Keratinocyte (primary cell): Measurements from ENCODE around the gene PVRIG. TPM values are rescaled to one million over a fixed set of nuclear protein-coding genes. Genes with fewer than 3 reads are reported as not detected.
"Not testable (repeated sequence)": the region's sequence is repeated elsewhere in the genome, so short reads cannot be mapped to it uniquely, and the experiment has no call there.

Source experiments
- DNase-seq: peaks from one replicate; pipeline ENCODE4 v3.0.0-alpha.2; 2011; ENCODE audit warnings: low read depth, missing footprints, low spot score
- FAIRE-seq: peaks from 2 replicates; lab custom pipeline; 2011; peaks lifted over from hg19 to GRCh38; lab: Jason Lieb, UNC
- H2AFZ ChIP-seq: 2 replicates; pipeline ENCODE4 v1.6.0; 2012; ENCODE audit warnings: low read length, control low read depth, inconsistent platforms; ENCODE audit not compliant: control insufficient read depth
- H3K27ac ChIP-seq: 2 replicates; pipeline ENCODE4 v1.5.1; 2011; ENCODE audit warnings: low read length; ENCODE audit not compliant: control insufficient read depth, insufficient read depth
- H3K27me3 ChIP-seq: 3 replicates; pipeline ENCODE4 v1.6.0; 2011; ENCODE audit warnings: low read length; ENCODE audit not compliant: control insufficient read depth, insufficient read depth; ENCODE audit errors: extremely low read depth
- H3K36me3 ChIP-seq, 2 experiments: 2 replicates in 1 of 2; 3 replicates in 1 of 2; pipeline ENCODE4 v1.5.1; 2011; ENCODE audit warnings: low read length in 2 of 2, mild to moderate bottlenecking in 1 of 2; ENCODE audit not compliant: control insufficient read depth in 2 of 2, insufficient read depth in 2 of 2; ENCODE audit errors: extremely low read depth in 1 of 2
- H3K4me1 ChIP-seq: 3 replicates; pipeline ENCODE4 v1.5.1; 2011; ENCODE audit warnings: low read length; ENCODE audit not compliant: control insufficient read depth, insufficient read depth; ENCODE audit errors: extremely low read depth
- H3K4me2 ChIP-seq: 3 replicates; pipeline ENCODE4 v1.6.0; 2011; ENCODE audit warnings: low read depth, low read length; ENCODE audit not compliant: control insufficient read depth, insufficient read depth; ENCODE audit errors: extremely low read depth
- H3K4me3 ChIP-seq, 3 experiments: fragments of 200-600 bp in 1 of 3; sonication (generic) in 1 of 3; 2 replicates in 2 of 3; 3 replicates in 1 of 3; pipeline ENCODE4 v1.5.1; 2011 to 2016; ENCODE audit warnings: low read length in 3 of 3, mild to moderate bottlenecking in 3 of 3, control low read depth in 2 of 3, inconsistent platforms in 1 of 3, low read depth in 1 of 3, mixed read lengths in 1 of 3, mixed run types in 1 of 3, moderate library complexity in 1 of 3; ENCODE audit not compliant: control insufficient read depth in 2 of 3, insufficient read depth in 2 of 3; ENCODE audit errors: extremely low read depth in 1 of 3
- H3K79me2 ChIP-seq: 2 replicates; pipeline ENCODE4 v1.6.0; 2012; ENCODE audit warnings: low read length; ENCODE audit not compliant: control insufficient read depth, insufficient read depth
- H3K9ac ChIP-seq: 3 replicates; pipeline ENCODE4 v1.6.0; 2011; ENCODE audit warnings: low read length; ENCODE audit not compliant: control insufficient read depth, insufficient read depth; ENCODE audit errors: extremely low read depth
- H3K9me1 ChIP-seq: 3 replicates; pipeline ENCODE4 v1.6.0; 2011; ENCODE audit warnings: low read length; ENCODE audit not compliant: control insufficient read depth, insufficient read depth; ENCODE audit errors: extremely low read depth
- H3K9me3 ChIP-seq: 2 replicates; pipeline ENCODE4 v1.5.1; 2012; ENCODE audit warnings: low read depth, low read length; ENCODE audit not compliant: control insufficient read depth
- H4K20me1 ChIP-seq: 3 replicates; pipeline ENCODE4 v1.6.0; 2011; ENCODE audit warnings: low read length; ENCODE audit not compliant: control insufficient read depth, insufficient read depth; ENCODE audit errors: extremely low read depth
- EZH2 ChIP-seq: IDR thresholded peaks from one replicate; pipeline ENCODE4 v1.6.1; 2012; ENCODE audit warnings: inconsistent platforms, mild to moderate bottlenecking, low read length, moderate library complexity
- dilution Hi-C: fragments of 300-500 bp; cut with MboI; formaldehyde crosslinking; loops from one replicate; pipeline ENCODE4 v1.7.0; 2020; ENCODE audit warnings: low sequenced_read_pairs; ENCODE audit not compliant: extremely low pct_ligation_motif_present
- polyA plus RNA-seq, 5 experiments: library from polyadenylated mRNA; depleted of rRNA in 3 of 5; stranded (reverse) in 3 of 5; stranded (forward) in 1 of 5; unstranded in 1 of 5; fragments of >200 nt; gene quantifications; 1 replicate in 1 of 5; 2 replicates in 3 of 5; 3 replicates in 1 of 5; pipeline versions ENCODE4 v1.2.1 to v1.2.3, GENCODE V29; 2011 to 2012; ENCODE audit warnings: missing spikeins in 2 of 5, low read depth in 1 of 5, low replicate concordance in 1 of 5
- TF ChIP-seq, protein P1 (sequence below), 3 experiments: IDR thresholded peaks in 1 of 3; conservative IDR thresholded peaks in 1 of 3; optimal IDR thresholded peaks in 1 of 3; 2 replicates in 2 of 3; 3 replicates in 1 of 3; pipeline versions ENCODE3 to v1.5.1; 2011; ENCODE audit warnings: low read length in 3 of 3, mild to moderate bottlenecking in 3 of 3, moderate library complexity in 2 of 3, control low read depth in 1 of 3, inconsistent platforms in 1 of 3; ENCODE audit not compliant: insufficient read depth in 2 of 3; ENCODE audit errors: extremely low read depth in 1 of 3

Gene PVRIG
- polyA plus RNA-seq, 1 donor (not counting 4 experiments of a cell fraction or from before 2014, with no cell fraction given): 0.41 TPM

DNA sequence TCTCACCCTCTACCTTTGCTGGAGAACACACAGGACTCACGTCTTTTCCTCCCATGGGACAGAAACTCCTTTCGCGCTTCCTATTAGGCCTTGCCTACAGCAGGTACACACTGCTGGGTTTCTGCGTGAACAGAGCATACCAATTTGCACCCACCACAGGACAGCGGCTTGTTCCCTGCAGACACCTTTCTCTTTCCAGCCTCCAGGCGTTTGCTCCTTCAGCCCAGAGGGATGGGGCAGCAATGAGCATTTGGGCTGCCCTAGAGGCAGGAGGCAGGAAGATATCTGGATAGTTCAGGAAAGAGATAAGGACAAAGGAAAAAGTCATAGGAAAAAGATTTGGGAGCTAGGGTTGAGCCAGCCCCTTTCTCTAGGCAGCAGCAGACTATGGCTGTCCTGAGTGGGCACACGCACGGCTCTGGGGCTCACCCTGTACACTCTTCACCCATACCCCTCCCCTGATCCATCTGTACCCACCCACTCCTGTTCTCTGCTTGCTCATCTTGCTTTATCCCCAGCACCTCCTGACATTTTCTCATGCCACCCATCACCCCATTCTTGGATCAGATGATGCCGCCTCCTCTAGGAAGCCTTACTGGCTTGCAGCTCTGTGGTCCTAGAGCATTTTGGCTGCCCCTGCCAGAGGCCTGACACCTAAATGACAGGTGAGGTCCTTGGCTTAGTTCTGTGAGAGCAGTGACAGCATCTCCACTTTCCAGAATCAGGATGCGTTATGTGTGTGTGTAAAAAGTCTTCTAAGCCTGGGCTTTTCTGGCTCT lies 47.0 kb downstream of the PVRIG start:
- dilution Hi-C loops: no loop called here
- H3K4me2 ChIP-seq: no peak overlapping the region
- no peaks in the 10 kb centered on the region for H4K20me1 ChIP-seq
- H3K79me2 ChIP-seq: no peaks in the 10 kb centered on the region
- H3K4me3 ChIP-seq: no peak overlapping the region
- H3K36me3 ChIP-seq: no peaks in the 10 kb centered on the region
- no peaks in the 10 kb centered on the region for H3K27me3 ChIP-seq
- H3K27ac ChIP-seq: no peak overlapping the region
- H3K9me1 ChIP-seq: no peaks in the 10 kb centered on the region
- H3K4me1 ChIP-seq: peaks cover 6% of the 10 kb centered on the region
- no peak for FAIRE-seq
- DNase-seq: no peak
- H2AFZ ChIP-seq: no peak overlapping the region
- no peaks in the 10 kb centered on the region for H3K9me3 ChIP-seq
- TF ChIP-seq EZH2: no peak
- TF ChIP-seq, protein P1, sequence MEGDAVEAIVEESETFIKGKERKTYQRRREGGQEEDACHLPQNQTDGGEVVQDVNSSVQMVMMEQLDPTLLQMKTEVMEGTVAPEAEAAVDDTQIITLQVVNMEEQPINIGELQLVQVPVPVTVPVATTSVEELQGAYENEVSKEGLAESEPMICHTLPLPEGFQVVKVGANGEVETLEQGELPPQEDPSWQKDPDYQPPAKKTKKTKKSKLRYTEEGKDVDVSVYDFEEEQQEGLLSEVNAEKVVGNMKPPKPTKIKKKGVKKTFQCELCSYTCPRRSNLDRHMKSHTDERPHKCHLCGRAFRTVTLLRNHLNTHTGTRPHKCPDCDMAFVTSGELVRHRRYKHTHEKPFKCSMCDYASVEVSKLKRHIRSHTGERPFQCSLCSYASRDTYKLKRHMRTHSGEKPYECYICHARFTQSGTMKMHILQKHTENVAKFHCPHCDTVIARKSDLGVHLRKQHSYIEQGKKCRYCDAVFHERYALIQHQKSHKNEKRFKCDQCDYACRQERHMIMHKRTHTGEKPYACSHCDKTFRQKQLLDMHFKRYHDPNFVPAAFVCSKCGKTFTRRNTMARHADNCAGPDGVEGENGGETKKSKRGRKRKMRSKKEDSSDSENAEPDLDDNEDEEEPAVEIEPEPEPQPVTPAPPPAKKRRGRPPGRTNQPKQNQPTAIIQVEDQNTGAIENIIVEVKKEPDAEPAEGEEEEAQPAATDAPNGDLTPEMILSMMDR (optimal IDR thresholded peaks at IDR 0.05 in 1 of 3, IDR thresholded peaks at IDR 0.05 in 1 of 3, conservative IDR thresholded peaks at IDR 0.05 in 1 of 3; ENCODE audit: extremely low read depth in 1 of 3, insufficient read depth in 2 of 3, low read length in 3 of 3): no peak
- no peak overlapping the region for H3K9ac ChIP-seq

DNA sequence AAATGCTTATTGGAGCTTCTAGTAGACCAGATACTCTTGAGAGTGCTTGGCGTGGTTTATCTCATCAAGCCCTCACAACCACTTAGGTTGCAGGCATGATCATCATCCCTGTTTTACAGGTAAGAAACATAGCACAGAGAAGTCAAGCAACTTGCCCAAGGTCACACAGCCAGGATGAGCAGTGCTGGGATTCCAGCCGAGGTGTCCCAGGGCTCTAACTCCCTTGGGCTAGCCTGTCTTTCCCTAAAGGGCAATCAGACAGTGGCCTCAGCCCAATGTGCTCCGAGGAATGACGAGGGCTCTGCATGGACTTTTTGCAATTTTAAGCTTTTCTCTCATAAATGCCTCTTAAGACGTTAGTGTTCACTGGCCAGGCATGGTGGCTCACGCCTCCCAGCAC lies 47.9 kb downstream of the PVRIG start:
- Histone ChIP-seq H3K4me3 (no peak overlapping the region), H3K27ac (no peak overlapping the region), H3K9ac (no peak overlapping the region), H3K4me1 (peaks cover 6% of the 10 kb centered on the region), H4K20me1 (no peaks in the 10 kb centered on the region), H2AFZ (no peak overlapping the region), H3K9me1 (no peaks in the 10 kb centered on the region), H3K4me2 (no peak overlapping the region), H3K9me3 (no peaks in the 10 kb centered on the region), H3K27me3 (no peaks in the 10 kb centered on the region), H3K79me2 (no peaks in the 10 kb centered on the region), H3K36me3 (no peaks in the 10 kb centered on the region)
- dilution Hi-C loops: no loop called here
- TF ChIP-seq, protein P1 (optimal IDR thresholded peaks at IDR 0.05 in 1 of 3, IDR thresholded peaks at IDR 0.05 in 1 of 3, conservative IDR thresholded peaks at IDR 0.05 in 1 of 3; ENCODE audit: extremely low read depth in 1 of 3, insufficient read depth in 2 of 3, low read length in 3 of 3): no peak
- no peak for TF ChIP-seq EZH2
- FAIRE-seq (no peak), DNase-seq (no peak)

DNA sequence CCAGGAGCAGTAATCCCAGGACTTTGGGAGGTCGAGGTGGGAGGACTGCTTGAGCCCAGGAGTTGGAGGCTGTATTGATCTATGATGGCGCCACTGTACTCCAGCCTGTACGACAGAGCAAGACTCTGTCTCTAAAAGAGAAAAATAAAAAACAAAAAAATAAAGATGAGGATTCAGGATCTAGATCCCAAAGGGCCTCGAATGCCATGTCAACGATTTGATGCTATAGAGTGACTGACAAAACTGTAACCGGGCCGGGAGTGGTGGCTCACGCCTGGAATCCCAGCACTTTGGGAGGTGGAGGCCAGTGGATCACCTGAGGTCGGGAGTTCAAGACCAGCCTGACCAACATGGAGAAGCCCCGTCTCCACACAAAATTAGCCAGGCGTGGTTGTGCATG lies 49.1 kb downstream of the PVRIG start:
- H3K27ac ChIP-seq, H3K4me1 ChIP-seq, H3K9ac ChIP-seq: not testable (repeated sequence)

More for the DNA sequence above, 49.1 kb downstream of the PVRIG start:
- H3K4me3 ChIP-seq, H3K79me2 ChIP-seq, dilution Hi-C loops, H4K20me1 ChIP-seq, H3K4me2 ChIP-seq, H3K27me3 ChIP-seq, H3K36me3 ChIP-seq, H3K9me1 ChIP-seq, FAIRE-seq, H3K9me3 ChIP-seq, DNase-seq, H2AFZ ChIP-seq: not testable (repeated sequence)
